HG03378 (cell line): ENCODE results near the gene MORN1.
"Not testable (repeated sequence)": the region's sequence is repeated elsewhere in the genome, so short reads cannot be mapped to it uniquely, and the experiment has no call there.

Source experiments
- ATAC-seq: cut with Tn5 transposase; IDR thresholded peaks from one replicate; pipeline ENCODE4 v1.9.1; 2021; ENCODE audit warnings: mild to moderate bottlenecking, moderate library complexity; ENCODE audit not compliant: unreplicated experiment

The MORN1 gene

GRCh38 chr1:2391041-2391930, at the start of gene MORN1, which contains the start of gene RER1:
Gene MORN1 (minus strand): TSS chr1:2391554. CDS start chr1:2391533, 21 bp downstream.
Gene RER1 (plus strand): TSS chr1:2391841. CDS start chr1:2395791, 3,950 bp downstream.
- ATAC-seq, result peak; percentile 76

- not testable (repeated sequence) for ATAC-seq
Observed at GRCh38 chr1:2440346-2440745, 49.0 kb upstream of the MORN1 start.

GRCh38 chr1:2439369-2439768, 48.0 kb upstream of the MORN1 start:
- ATAC-seq, result no peak

GRCh38 chr1:2438641-2439040, 47.3 kb upstream of the MORN1 start:
- no peak for ATAC-seq

DNA sequence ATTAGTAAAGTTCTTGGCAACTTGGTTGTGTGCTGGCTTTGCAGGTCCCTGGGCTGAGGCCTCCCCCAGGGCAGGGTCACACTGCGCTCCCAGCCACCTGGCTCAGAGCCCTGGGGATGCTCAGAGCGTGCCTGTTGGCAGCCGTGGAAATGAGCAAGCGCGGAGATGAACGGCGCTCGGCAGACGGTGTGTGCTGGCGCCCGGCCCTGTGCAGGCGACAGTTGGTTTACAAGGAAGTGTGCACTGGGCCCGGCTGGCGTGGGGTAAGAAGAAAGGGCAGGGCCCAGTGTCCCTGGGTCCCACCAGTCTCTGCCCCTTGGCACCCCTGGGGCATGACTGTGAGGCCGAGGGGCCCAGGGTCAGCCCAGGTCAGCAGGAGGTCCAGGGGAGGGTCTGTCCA, 46.7 kb upstream of the MORN1 start:
- no peak for ATAC-seq

DNA sequence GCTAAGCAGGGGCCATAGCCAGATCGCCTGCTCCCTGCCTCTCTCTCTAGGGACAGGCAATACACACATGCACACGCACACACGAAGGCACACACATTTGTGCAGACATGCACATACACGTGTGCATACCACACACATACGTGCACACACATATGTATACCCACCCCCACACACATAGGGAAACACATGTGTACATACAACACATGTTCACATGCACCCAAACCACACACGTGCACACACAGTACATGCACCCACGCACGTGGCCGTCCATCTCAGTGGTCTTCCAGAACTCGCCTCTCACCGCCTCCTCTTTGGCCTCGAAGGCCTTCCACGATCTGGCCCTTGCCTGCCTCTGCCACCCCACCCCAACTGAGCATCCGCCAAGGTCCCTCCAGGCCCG, 46.3 kb upstream of the MORN1 start:
- ATAC-seq, result no peak

- no peak for ATAC-seq
Observed at GRCh38 chr1:2436876-2437275, 45.5 kb upstream of the MORN1 start.

GRCh38 chr1:2435746-2436355, 44.5 kb upstream of the MORN1 start:
- no peak for ATAC-seq

- ATAC-seq, result no peak
Observed at GRCh38 chr1:2435091-2435490, 43.7 kb upstream of the MORN1 start.

- ATAC-seq, result no peak
Observed at GRCh38 chr1:2433936-2434655, 42.7 kb upstream of the MORN1 start.

DNA sequence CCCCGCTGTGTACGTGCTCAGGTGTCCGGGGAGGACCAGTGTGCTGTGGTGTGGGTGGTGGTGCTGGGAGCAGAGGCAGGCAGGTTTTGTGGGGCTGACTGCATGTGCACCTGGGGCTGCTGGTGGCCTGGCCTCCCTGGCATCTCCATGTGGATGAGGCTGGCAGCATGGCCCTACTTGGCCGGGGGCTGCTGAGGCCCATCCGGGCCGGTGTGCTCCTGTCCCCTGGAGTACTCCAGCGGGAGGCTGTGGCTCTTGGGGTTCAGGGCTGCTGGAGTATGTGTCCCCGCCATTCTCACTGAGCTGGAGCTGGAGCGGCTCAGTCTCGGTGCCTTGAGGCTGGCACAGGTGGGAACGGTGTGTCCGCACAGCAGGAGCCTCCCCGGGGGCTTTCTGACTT, 41.8 kb upstream of the MORN1 start:
- ATAC-seq, result no peak

DNA sequence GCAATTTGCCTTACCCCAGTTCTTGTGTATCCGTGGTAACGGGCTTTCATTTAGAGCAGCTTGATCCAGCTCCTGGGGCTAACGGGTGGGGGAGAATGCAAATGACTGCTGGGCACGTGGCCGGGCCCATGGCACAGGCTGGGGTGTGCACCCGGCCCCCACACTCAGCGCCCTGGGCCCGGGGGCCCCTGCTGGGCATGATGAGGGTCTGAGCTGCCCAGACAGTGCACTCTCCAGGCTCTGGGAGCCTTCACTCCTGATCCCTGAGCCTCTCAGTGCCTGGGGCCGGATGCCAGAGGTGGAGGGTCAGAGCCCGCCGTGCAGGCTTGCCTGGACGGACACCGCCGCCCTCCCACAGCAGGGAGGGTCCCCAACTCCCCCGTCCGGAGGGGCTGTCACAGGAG, 41.1 kb upstream of the MORN1 start:
- ATAC-seq, result no peak

GRCh38 chr1:2431518-2431917, 40.2 kb upstream of the MORN1 start:
- ATAC-seq, result no peak

DNA sequence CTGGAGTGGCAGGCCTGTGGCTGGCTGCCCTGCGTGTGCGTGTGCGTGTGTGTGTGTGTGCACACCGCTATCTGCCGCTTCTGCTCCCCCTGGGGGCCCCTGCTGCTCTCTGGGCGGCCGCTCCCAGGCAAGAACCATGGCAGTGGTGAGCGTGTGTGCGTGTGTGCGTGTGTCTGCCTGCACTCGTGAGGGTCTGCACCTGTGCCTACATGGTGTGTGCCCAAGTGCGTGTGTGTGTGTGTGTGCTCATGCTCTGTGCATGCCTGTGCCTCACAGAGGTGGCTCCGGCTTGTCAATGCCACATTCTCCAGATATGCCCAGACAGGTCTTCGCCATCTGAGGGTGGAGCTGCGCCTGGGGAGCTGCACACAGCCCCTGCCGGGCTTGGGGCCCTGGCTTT, 39.7 kb upstream of the MORN1 start:
- no peak for ATAC-seq

DNA sequence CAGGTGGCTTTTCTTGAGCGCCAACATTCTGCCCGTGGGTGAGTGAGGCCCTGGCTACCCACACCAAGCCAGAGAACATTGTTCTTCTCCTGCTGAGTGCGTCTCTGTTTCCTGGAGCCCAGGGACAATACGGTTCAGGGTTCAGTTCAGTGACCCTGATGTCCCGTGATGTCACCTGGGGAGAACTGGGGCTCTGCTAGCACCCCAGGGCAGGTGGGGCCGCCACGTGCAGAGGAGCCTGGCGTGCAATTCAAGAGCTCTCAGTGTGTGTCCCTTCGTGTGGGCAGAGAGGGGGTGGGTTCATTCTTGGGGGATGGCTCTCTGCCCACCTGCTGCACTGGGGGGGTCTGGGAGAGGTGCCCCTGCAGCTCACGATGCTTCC, 39.2 kb upstream of the MORN1 start:
- no peak for ATAC-seq

GRCh38 chr1:2429780-2430591, 38.6 kb upstream of the MORN1 start:
- ATAC-seq, result no peak

GRCh38 chr1:2428490-2428889, 37.1 kb upstream of the MORN1 start:
- no peak for ATAC-seq

DNA sequence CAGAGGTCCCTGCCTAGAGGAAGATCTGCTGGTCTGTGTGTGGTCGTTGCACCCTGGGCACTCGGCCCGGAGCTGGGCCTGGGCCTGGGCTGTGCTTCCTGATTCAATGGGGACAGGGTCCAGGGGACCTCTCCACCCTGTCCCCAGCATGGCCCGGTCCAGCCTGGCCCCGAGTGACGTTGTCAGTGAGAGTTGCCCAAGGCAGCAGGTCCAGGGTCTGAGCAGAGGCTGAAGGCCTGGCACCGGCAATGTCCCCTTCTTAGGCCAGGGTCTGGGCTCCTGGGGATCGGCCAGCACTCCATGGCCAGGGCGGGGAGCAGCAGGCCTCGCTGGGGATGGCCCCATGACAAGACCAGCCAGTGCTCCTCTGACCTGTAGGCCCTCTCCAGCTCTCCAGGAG, 36.6 kb upstream of the MORN1 start:
- no peak for ATAC-seq

DNA sequence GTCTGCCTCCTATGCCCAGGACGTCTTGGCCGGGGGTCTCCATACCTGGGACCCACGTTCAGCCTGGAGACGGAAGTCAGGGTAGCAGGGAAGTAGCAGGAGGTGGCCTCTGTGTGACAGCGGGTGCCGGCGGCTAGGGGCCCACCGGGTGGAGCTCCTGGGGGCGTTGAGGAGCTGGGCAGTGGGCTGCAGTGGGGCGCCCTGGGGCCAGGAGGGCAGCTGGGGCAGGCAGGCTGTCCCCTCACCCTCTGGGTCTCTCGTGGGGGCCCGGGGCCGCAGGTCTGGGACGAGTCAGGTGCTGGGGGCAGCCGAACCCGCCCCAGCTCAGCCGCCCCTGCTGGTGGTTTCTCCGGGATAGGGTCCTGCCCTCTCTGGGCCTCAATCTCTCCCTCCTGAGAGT, 35.7 kb upstream of the MORN1 start:
- no peak for ATAC-seq

- ATAC-seq, result no peak
Observed at GRCh38 chr1:2426540-2426939, 35.2 kb upstream of the MORN1 start.

GRCh38 chr1:2425892-2426291, 34.5 kb upstream of the MORN1 start:
- no peak for ATAC-seq
